Kidney tubule cell (primary cell): Measurements from ENCODE around the gene COL9A2.

Experiments
- DNase-seq: peaks from one replicate; pipeline ENCODE4 v3.0.0-alpha.2; 2018; ENCODE audit warnings: low spot score

Gene COL9A2

DNA sequence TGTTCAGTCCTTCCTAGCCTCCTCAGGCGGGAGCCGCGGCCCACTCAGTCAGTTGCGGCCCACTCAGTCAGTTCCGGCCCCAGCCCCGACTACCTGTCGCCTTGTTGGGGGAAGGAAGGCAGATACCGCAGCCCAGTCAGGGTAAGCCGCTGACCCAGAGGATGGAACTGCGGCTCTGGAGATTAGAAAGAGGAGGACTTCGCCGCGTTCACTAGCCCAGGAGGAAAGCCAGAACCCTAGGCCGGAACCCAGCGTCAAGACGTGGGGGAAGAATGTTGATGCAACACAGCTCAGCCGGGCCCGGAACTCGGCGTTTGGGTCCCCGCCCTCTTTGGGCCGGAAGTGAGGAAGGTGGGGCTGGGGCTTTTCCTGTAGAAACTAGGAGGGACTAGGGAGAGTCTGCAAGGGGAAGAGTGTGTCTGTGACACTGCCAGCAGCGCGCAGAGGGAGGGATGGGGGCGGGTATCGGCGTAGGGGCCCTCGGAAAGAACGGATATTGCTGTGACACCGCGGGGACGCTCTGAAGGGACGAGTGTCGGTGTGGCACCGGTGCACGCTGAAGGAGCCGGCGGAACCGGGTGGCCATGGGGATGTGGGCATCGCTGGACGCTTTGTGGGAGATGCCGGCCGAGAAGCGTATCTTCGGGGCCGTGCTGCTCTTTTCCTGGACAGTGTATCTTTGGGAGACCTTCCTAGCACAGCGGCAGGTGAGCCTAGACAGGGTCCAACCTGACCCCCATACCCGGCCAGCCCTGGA is 59.2 kb downstream of the COL9A2 start, which contains the start of gene ZMPSTE24:
Gene ZMPSTE24 (plus strand): TSS at position 549 of the 757 bp plus-strand sequence. CDS start 36 bp downstream, at position 585.
- peak; percentile 99 for DNase-seq

DNA sequence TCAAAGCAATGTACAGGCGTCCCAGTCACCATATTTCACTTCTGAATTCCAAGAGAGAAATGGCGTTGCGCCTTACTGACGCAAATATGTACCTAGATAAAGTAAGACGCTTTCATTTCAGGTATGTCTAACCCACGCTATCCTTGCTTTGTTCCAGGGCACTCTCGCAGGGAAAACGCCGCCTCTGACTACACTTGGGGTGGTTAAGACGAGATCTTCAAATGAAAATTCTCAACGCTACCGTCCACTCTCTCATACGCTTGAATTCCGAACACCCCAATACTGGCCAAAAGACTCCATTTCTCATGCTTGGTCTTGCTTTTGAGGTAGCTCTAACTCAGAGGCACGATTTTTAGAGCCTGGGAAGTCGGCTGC is 59.8 kb downstream of the COL9A2 start:
- DNase-seq = peak; percentile 65

DNA sequence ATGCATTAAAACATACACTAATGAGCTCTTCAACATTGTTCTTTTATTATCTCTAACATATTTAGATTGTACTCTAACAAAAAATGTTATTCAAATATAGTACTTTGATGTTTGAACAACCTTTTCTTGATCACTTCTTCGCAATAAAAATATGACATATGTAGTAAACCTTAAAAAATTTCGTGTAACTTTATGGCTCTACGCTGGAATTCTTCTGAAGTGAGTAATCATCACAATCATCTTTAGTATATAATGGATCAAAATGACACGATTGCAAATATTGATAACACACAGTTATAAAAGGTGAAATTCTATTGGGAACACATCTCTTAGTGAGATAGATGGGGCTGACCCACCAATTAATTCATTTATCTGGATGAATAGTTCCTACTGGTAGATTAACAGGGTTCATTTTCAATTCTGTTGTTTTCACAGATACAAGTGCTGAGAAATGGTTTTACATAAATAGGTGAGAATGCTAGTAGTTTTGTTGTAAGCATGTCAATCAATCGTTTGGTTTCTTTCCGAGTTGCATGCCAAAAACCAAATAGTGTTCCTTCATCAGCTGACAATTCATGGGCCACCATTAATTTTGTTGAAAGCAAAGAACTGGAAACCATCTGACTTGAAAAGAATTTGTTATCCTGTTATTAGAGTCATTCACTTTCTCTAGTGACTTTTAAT is 60.5 kb downstream of the COL9A2 start:
- DNase-seq = no peak

DNA sequence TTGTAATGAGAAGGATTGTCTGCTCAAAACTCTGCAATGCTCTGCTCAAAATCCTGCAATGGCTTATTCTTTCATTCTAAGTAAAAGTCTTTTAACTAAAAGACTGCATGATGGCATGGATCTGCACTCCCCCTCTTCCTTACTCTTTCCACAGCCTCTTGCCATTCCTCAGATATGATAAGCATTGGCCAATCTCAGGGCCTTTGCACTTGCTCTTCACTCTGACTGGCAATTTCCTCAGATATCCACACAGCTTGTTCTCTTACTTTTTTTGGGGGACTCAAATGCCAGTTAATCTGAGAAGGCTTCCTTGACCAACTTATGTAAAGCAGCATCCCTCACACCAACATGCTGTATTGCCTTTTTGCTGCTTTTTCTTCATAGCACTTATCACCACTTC is 61.9 kb downstream of the COL9A2 start:
- no peak for DNase-seq

DNA sequence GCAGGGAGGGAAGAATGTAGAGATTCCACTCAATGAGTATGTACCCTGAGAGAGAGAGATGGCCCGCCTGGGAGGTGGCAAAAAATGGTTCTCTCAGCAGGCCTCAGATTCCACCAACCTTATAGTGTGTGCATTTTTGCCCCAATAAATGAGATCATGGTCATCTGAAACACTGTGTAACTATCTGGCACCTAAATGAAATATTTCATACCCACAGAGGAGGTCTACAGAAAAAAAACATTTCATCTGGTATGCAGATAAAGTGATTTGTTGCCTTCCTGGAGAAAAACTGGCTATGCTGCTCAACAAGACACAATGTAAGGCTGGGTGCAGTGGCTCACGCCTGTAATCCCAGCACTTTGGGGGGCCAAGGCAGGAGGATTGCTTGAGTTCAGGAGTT is 64.5 kb downstream of the COL9A2 start:
- DNase-seq = no peak

DNA sequence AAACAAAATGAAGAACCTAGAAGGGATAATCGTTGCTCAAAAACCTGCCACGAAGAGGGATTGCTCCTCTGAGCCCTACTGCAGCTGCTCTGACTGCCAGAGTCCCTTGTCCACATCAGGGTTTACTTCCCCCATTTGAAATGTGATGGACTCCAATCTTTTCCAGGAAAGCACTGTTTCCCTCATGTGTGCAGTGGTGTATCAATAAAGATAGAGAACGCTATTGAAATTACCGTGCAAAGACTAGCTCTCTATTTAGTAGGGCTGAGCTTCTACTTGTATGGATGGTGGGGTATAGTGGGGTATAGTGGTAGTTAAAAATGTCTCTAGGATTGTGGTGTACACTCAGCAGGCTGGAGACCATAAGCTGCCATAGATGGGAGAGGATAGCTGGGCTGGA is 65.6 kb downstream of the COL9A2 start:
- DNase-seq = no peak
